Measurements from ENCODE around the gene LRRC58. TPM values are rescaled to one million over a fixed set of nuclear protein-coding genes. Genes with fewer than 3 reads are reported as not detected.

LRRC58 gene
- total RNA-seq, 1 experiment from 2014 or later: 34.8 TPM

DNA sequence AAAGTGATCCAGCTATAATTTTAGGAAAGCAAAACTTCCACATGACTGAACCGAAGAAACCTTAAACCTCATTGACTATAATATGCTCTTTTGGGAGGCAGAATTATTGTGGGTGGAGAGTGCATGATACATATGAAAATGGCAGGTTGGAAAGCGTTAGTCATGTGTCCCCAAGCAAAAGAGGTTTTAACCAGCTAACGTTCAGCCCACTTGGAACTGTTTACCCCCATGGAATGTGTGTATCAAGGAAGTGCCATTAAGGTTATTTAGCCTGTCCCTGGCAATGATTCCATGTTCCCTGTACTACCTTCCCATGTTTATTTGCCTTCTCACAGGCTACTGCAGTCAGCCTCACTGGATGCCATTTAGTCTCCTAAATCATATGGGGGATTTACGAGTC is 44.1 kb upstream of the LRRC58 start:
- H3K4me3 ChIP-seq (replicated peaks in 1 of 2; ENCODE audit: low read depth in 1 of 2, low read length in 2 of 2): no peak overlapping the region
- H3K27me3 ChIP-seq (ENCODE audit: insufficient read depth, low read length): no peaks in the 10 kb centered on the region
- no peak overlapping the region for H3K27ac ChIP-seq (ENCODE audit: low read depth, low read length)
- intact Hi-C loops (cut with micrococcal nuclease): no loop called here
- ChIA-PET POLR2A (no interaction called here), RAD21 (ENCODE audit: low non-redundant PET in 1 of 2, low total read pairs in 2 of 2, uncharacterized antibody in 2 of 2, unreplicated experiment in 2 of 2) (no interaction called here), CTCF (no interaction called here)
- no peaks in the 10 kb centered on the region for H3K9me3 ChIP-seq (ENCODE audit: control insufficient read depth in 1 of 2, insufficient read depth in 1 of 2, low read depth in 1 of 2, low read length in 2 of 2)
- H3K79me2 ChIP-seq (ENCODE audit: insufficient read depth, low read length): no peaks in the 10 kb centered on the region
- no peak overlapping the region for H3K4me2 ChIP-seq (ENCODE audit: low read length)
- no peaks in the 10 kb centered on the region for H3K9me2 ChIP-seq (ENCODE audit: insufficient read depth)
- H3K36me3 ChIP-seq (ENCODE audit: control insufficient read depth in 1 of 2, insufficient read depth in 2 of 2, low read length in 2 of 2): no peaks in the 10 kb centered on the region
- BruUV-seq (replicated peaks): no TSS peak
- H2AFZ ChIP-seq (ENCODE audit: low read depth, low read length, poor library complexity, severe bottlenecking): no peak overlapping the region
- H3K9ac ChIP-seq (ENCODE audit: low read length): no peak overlapping the region
- TF ChIP-seq, protein P1, sequence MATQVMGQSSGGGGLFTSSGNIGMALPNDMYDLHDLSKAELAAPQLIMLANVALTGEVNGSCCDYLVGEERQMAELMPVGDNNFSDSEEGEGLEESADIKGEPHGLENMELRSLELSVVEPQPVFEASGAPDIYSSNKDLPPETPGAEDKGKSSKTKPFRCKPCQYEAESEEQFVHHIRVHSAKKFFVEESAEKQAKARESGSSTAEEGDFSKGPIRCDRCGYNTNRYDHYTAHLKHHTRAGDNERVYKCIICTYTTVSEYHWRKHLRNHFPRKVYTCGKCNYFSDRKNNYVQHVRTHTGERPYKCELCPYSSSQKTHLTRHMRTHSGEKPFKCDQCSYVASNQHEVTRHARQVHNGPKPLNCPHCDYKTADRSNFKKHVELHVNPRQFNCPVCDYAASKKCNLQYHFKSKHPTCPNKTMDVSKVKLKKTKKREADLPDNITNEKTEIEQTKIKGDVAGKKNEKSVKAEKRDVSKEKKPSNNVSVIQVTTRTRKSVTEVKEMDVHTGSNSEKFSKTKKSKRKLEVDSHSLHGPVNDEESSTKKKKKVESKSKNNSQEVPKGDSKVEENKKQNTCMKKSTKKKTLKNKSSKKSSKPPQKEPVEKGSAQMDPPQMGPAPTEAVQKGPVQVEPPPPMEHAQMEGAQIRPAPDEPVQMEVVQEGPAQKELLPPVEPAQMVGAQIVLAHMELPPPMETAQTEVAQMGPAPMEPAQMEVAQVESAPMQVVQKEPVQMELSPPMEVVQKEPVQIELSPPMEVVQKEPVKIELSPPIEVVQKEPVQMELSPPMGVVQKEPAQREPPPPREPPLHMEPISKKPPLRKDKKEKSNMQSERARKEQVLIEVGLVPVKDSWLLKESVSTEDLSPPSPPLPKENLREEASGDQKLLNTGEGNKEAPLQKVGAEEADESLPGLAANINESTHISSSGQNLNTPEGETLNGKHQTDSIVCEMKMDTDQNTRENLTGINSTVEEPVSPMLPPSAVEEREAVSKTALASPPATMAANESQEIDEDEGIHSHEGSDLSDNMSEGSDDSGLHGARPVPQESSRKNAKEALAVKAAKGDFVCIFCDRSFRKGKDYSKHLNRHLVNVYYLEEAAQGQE (IDR thresholded peaks at IDR 0.05; ENCODE audit: low read depth): no peak
- TF ChIP-seq, protein P2, sequence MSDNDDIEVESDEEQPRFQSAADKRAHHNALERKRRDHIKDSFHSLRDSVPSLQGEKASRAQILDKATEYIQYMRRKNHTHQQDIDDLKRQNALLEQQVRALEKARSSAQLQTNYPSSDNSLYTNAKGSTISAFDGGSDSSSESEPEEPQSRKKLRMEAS (IDR thresholded peaks at IDR 0.05): no peak
- TF ChIP-seq RAD21 (IDR thresholded peaks at IDR 0.05; ENCODE audit: low read depth) (no peak), SRF (IDR thresholded peaks at IDR 0.05; ENCODE audit: low read depth) (no peak), TCF7L2 (IDR thresholded peaks at IDR 0.05; ENCODE audit: borderline replicate concordance, extremely low read depth, insufficient read depth, insufficient read length) (no peak), EZH2phosphoT487 (IDR thresholded peaks at IDR 0.05; ENCODE audit: borderline replicate concordance) (no peak)
- TF ChIP-seq, protein P3, sequence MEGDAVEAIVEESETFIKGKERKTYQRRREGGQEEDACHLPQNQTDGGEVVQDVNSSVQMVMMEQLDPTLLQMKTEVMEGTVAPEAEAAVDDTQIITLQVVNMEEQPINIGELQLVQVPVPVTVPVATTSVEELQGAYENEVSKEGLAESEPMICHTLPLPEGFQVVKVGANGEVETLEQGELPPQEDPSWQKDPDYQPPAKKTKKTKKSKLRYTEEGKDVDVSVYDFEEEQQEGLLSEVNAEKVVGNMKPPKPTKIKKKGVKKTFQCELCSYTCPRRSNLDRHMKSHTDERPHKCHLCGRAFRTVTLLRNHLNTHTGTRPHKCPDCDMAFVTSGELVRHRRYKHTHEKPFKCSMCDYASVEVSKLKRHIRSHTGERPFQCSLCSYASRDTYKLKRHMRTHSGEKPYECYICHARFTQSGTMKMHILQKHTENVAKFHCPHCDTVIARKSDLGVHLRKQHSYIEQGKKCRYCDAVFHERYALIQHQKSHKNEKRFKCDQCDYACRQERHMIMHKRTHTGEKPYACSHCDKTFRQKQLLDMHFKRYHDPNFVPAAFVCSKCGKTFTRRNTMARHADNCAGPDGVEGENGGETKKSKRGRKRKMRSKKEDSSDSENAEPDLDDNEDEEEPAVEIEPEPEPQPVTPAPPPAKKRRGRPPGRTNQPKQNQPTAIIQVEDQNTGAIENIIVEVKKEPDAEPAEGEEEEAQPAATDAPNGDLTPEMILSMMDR (IDR thresholded peaks at IDR 0.05 in 2 of 3, conservative IDR thresholded peaks at IDR 0.05 in 1 of 3; ENCODE audit: borderline replicate concordance in 1 of 3, insufficient read depth in 1 of 3, low read depth in 2 of 3, low read length in 2 of 3): no peak
- no peak for ATAC-seq
- H4K20me1 ChIP-seq (ENCODE audit: insufficient read depth): no peaks in the 10 kb centered on the region
- DNase-seq (ENCODE audit: low read depth, low spot score): no peak
- H3K4me1 ChIP-seq (ENCODE audit: control insufficient read depth in 1 of 2, insufficient read depth in 2 of 2, low read length in 2 of 2): no peaks in the 10 kb centered on the region

All from HCT116 (cell line).